ENCODE data around the gene SPN.

SPN gene

GRCh38 chr16:29710227-29711219 lies 47.5 kb downstream of the SPN start:
- DNase-seq: peak; percentile 76
- no peak overlapping the region for H3K27ac ChIP-seq
- TF ChIP-seq, protein P1, sequence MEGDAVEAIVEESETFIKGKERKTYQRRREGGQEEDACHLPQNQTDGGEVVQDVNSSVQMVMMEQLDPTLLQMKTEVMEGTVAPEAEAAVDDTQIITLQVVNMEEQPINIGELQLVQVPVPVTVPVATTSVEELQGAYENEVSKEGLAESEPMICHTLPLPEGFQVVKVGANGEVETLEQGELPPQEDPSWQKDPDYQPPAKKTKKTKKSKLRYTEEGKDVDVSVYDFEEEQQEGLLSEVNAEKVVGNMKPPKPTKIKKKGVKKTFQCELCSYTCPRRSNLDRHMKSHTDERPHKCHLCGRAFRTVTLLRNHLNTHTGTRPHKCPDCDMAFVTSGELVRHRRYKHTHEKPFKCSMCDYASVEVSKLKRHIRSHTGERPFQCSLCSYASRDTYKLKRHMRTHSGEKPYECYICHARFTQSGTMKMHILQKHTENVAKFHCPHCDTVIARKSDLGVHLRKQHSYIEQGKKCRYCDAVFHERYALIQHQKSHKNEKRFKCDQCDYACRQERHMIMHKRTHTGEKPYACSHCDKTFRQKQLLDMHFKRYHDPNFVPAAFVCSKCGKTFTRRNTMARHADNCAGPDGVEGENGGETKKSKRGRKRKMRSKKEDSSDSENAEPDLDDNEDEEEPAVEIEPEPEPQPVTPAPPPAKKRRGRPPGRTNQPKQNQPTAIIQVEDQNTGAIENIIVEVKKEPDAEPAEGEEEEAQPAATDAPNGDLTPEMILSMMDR (IDR thresholded peaks at IDR 0.05; ENCODE audit: low read depth, low read length, missing control alignments): peak; percentile 71
- no peaks in the 10 kb centered on the region for H3K36me3 ChIP-seq (replicated peaks)
- H3K27me3 ChIP-seq (replicated peaks): no peaks in the 10 kb centered on the region
- no peak overlapping the region for H3K4me3 ChIP-seq (ENCODE audit: low read depth, low read length)
- in situ Hi-C loops (cut with HindIII; ENCODE audit: low pct_ligation_motif_present, low sequenced_read_pairs): no loop called here

DNA sequence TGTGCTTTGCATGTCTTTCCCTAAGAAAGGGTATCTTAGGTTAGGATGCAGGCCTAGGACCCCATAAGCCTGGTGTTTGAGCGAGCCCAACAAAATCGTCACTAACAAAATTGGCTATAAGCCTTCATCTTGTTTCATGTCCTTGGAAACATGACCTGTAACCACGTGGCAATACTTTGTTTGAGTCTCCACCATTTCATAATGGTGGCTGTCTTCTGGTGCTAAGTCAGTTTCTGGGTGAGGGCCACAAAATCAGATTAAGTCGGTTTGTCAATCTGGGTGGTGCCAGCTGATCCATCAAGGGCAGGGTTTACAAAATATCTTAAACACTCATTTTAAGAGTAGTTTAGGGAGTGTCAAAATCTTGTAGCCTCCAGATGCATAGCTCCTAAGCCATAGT lies 49.8 kb downstream of the SPN start:
- Histone ChIP-seq H3K36me3 (replicated peaks) (no peaks in the 10 kb centered on the region), H3K27me3 (replicated peaks) (no peaks in the 10 kb centered on the region), H3K4me3 (ENCODE audit: low read depth, low read length) (no peak overlapping the region), H3K27ac (no peak overlapping the region)
- in situ Hi-C loops (cut with HindIII; ENCODE audit: low pct_ligation_motif_present, low sequenced_read_pairs): no loop called here
- TF ChIP-seq, protein P1 (IDR thresholded peaks at IDR 0.05; ENCODE audit: low read depth, low read length, missing control alignments): no peak
- DNase-seq: no peak

GRCh38 chr16:29714396-29714795 lies 51.3 kb downstream of the SPN start:
- Histone ChIP-seq H3K27ac (no peak overlapping the region), H3K27me3 (replicated peaks) (no peaks in the 10 kb centered on the region), H3K36me3 (replicated peaks) (no peaks in the 10 kb centered on the region), H3K4me3 (ENCODE audit: low read depth, low read length) (no peak overlapping the region)
- DNase-seq: no peak
- TF ChIP-seq, protein P1 (IDR thresholded peaks at IDR 0.05; ENCODE audit: low read depth, low read length, missing control alignments): no peak
- in situ Hi-C loops (cut with HindIII; ENCODE audit: low pct_ligation_motif_present, low sequenced_read_pairs): no loop called here

DNA sequence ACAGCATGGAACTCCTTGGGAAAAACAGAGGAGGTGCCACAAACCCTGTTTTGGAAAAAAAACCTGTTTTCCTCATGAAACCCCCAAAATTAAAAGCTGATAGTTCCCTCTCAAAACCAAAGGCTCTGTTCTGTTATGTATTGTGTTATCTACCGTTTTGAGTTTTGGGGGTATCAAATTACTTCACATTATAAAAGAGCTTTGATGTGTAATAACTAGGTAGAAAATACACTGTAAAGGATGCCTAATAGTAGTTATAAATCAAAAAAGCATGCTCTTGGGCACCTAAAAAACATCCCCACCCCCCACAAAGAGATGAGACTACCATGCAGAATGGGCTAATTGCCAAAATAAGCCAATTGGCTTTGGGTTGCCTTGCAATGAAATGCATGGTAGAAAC lies 51.9 kb downstream of the SPN start:
- Histone ChIP-seq H3K36me3 (replicated peaks) (no peaks in the 10 kb centered on the region), H3K27me3 (replicated peaks) (no peaks in the 10 kb centered on the region), H3K27ac (no peak overlapping the region), H3K4me3 (ENCODE audit: low read depth, low read length) (no peak overlapping the region)
- TF ChIP-seq, protein P1 (IDR thresholded peaks at IDR 0.05; ENCODE audit: low read depth, low read length, missing control alignments): no peak
- in situ Hi-C loops (cut with HindIII; ENCODE audit: low pct_ligation_motif_present, low sequenced_read_pairs): no loop called here
- DNase-seq: no peak

- H3K4me3 ChIP-seq (ENCODE audit: low read depth, low read length): no peak overlapping the region
- DNase-seq: no peak
- TF ChIP-seq, protein P1 (IDR thresholded peaks at IDR 0.05; ENCODE audit: low read depth, low read length, missing control alignments): no peak
- H3K27me3 ChIP-seq (replicated peaks): no peaks in the 10 kb centered on the region
- no peak overlapping the region for H3K27ac ChIP-seq
- in situ Hi-C loops (cut with HindIII; ENCODE audit: low pct_ligation_motif_present, low sequenced_read_pairs): no loop called here
- no peaks in the 10 kb centered on the region for H3K36me3 ChIP-seq (replicated peaks)
These were observed 54.1 kb downstream of the SPN start for GRCh38 chr16:29717113-29717512.

All from brain microvascular endothelial cell (primary cell).